DMS53 treated with DMSO at 0.1 percent for 48 hours (cell line): Measurements from ENCODE around the gene FAM76B.

Experiments
- DNase-seq: peaks from one replicate; lab custom pipeline; 2025; ENCODE audit not compliant: unreplicated experiment; lab: John Stamatoyannopoulos, UW

The FAM76B gene

DNA sequence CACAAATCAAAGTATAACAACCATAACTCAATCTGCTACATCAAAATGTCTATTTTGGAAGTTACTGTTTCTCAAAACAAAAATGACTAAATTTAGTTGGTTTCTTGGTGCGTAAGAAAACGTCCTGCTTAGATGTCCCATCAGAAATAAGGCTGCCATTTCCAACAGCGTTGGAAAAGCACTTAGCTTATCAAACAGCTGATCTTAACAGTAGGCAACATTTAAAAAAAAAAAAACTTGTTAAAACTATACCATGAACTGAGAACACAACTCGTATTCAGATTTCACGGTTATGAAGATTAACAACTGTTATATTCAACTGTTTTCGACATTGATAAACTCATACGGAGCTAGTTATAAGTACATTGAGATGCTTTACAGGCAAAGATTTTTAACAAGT lies 3.1 kb upstream of the FAM76B start:
- no peak for DNase-seq

DNA sequence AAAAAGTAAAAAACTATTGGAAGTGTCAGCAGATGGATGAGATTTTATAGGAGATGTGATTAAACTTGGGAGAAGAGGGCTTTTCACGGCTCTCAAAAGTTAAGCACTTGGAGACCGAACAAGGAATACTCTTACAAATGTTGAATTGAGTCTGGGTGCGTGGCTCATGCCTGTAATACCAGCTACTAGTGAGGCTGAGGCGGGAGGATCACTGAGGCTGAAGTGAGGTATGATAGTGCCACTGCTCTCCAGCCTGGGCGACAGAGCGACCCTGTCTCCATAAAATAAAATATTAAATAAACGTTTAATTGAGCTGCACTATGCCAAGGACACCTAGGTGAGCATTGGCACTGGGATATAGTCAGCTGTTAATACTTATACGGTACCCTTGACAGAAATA lies 2.6 kb upstream of the FAM76B start:
- DNase-seq: no peak

DNA sequence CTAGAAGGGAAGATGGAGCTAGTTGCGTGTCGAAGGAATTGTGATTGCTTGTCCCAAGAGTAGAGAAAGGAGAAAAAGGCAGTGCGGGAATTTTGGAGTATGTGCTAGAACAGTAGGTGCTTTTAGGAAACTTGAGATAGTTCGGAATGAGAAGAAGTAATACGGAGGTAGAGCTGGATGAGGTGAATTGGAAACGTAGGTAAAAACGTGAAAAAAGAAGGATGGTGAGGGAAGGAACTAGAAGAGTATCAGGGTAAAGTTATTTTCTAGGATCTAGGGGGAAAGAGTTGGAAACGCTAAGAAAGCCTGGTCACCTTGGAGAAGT lies 2.1 kb upstream of the FAM76B start:
- no peak for DNase-seq

DNA sequence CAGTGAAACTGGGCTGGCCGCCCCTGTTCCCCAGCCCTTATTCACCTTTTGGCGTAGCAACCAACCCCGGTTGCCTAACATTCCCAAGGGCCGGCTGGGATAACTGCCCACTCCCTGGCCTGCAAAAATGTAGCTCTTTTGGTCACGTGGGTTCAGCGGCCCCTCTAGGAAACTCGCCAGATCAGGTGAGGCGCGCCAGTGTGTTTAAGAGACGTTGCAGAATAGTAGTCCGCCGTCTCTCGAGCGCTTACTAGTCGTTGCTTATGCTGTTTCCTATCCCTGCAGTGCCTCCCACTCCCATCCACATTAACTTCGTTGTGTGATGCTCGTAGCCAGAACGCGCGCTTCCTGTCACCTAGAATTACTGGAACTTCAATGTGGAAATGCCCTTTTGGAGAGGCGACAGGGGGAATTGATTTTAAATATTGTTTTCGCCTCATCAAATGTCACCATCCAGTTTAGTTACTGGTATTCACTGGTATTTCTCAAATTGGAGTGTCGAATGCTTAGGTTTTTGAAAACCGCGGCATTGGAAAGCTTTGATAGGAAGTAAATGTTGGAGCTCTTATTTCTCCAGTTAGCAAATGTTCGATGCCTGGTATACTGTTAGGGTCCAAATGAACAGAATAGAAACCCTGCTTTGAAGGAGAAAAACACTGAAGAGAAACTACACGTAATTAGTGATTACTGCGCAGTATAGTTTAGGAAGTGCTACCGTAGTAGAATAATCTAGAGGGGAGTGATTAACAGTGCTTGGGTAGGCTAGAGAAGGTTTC lies 1.5 kb upstream of the FAM76B start:
- peak; percentile 59 for DNase-seq

DNA sequence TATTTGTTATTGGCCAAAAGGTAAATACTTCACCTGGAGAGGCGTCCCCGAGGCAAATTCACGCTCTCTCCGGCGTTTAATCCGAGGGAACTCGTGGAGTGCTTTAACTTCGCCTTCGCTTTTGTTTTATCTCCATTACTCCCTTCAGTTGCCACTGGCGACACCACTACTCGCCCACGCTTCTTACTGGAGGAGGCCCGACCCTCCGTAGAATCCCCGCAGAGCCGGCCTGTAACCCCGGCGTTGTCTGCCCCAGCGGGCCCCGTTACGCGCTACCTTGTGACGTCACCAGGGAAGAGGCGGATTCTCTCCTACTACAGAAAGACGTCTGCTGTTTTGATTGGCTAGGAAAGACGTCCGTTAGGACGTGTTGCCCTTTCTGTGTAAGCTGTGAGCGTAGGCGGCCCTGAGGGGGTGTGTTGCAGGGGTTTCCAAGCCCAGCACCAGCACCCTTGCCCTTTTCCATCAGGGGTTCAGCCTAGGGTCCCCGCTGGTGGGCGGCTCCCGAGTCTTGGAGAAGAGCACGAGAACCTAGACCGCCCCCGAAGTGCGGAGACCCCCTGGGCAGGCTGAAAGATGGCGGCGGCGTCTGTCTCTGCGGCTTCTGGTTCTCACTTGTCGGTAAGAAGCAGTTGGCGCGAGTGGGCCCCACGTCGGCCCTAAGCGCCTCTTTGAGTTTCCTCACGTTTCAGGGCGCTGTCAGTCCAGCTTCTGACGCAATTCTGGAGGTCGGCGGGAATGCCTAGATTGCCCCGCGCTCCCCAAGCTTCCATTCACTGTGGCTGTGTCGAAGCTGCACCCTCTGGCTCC lies 746 bp upstream of the FAM76B start, which contains the start of gene CEP57:
CEP57 (plus strand) TSS at position 376 of the 810 bp plus-strand sequence; CDS start at position 577, 201 bp downstream.
- peak; percentile 97 for DNase-seq

DNA sequence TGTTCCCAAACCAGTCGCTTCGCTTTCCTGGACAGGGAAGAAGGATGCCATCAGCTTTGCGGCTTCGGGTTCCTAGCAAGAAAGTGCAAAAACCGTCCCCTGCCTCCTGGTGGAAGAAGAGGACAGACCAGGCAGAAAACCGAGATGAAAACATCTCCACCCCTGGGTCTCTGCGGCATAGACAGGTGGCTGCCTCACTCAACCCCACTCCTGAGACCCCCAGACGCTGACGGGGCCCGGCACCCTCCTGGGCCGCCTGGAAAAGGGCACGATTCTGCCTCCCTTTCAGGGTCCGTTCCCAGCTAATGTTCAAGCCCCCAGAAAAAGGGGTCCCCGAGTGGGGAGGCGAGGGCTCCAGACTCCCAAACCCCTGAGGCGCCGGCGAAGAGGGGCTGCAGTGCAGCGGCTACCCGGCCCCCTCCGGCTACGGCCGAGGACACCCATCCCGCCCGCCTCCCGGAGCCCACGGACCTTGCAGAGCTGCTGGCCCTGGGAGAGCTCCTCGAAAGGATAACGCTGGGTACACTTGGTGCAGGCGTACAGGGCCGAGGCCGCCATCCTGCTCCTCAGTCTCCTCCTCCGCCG lies 569 bp downstream of the FAM76B start:
- peak; percentile 5 for DNase-seq

DNA sequence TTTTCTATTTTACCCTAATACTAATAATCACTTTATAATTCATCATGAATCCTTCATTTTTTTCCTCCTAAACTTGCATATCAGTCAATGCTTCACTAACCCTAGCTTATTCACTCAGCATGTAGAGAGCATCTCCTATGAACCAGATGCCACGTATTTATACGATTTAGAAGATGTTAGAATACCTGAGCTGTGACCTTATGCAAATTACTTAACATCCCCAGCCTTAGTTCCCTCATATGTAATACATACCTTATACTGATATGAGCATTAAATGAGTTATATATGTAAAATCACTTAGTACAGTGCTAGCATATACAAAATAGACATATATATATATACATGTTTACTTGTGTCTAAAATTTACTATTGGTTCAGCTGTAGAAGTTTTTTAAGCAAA lies 9.0 kb downstream of the FAM76B start:
- no peak for DNase-seq

DNA sequence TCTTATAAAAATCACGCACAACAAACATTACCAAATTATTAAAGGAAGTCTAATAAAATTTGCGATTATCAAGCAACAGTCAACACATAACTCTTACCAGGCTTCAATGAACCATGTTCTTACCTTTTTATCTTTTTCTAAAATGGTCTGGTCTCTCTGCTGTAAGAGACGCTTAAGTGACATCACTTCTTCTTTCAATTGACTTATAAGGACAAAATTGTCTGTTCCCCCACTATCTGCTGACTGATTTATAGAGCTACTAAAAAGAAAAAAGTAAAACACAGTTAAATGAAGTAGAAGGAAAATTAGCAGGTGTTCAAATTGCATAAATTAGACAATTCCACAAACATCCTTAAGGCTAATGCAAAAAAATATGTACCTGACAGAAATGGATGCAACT lies 10.9 kb downstream of the FAM76B start:
- DNase-seq: no peak

DNA sequence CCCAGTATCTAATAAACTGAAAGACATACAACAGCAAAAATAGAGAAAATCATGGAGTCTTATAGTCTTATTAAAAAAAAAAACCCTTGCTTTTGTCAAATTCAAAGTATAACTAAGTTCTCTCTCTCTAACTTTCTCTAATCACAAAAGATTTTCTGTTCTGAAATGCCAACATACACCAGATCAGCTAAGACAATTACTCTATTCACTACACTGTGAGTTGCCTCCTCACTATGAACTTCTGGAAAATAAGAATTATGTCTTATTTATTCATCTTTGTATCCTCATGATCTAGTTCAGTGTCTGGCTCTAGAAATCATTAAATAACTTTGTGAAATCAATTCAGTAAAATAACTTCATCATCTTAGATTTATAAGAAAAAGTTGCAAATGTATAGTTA lies 12.7 kb downstream of the FAM76B start:
- no peak for DNase-seq

DNA sequence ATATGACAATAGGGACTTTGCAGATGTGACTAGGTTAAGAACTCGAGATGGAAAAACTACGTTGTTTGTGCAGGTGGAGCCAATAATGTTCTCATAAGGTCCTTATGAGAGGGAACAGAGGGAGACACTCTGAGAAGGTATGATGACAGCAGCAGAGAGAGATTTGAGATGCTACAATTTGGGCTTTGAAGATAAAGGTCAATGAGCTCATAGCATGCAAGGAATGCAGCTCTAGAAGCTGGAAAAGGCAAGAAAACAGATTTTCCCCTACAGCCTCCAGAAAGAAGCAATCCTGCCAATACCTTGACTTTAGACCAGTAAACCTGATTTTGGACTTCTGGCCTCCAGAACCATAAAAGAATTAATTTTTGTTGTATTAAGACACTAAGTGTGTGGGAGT lies 21.1 kb downstream of the FAM76B start:
- no peak for DNase-seq

DNA sequence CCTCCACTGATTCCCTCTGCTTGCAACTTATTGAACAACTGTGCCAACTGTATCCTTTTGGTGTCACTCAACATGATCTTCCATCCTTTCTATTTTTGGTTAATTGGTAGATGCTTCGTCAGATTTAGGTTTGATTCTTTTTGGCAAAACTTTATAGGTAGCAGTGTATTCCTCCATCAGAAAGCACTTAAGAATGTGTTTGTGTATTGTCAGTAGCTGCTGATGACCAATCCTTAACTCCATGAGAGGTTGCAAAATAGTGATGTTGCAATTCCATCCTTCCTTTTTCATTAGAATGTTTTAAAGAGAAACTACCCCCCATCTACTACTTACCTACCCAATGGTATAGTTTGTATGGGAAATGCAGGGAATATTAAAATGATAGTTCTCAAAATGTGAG lies 22.1 kb downstream of the FAM76B start:
- DNase-seq: no peak

DNA sequence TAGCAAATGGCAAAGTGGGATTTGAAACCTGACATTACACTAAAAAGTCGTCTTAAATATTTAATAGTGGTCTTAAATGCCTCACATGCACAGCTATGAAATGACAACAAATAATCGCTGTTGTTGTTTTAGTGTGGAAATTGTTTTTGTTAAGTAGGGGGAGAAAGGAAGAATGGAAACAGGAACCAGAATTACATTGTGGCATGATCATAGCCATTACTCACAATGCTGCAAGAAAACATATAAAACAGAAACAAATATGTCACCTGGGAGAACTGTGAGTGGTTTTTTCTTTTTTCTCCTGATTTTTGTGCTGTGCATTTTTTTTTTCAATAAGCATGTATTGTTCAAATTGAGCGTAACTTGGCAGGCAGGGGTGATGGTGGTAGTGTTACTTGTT lies 22.9 kb downstream of the FAM76B start:
- DNase-seq: no peak

DNA sequence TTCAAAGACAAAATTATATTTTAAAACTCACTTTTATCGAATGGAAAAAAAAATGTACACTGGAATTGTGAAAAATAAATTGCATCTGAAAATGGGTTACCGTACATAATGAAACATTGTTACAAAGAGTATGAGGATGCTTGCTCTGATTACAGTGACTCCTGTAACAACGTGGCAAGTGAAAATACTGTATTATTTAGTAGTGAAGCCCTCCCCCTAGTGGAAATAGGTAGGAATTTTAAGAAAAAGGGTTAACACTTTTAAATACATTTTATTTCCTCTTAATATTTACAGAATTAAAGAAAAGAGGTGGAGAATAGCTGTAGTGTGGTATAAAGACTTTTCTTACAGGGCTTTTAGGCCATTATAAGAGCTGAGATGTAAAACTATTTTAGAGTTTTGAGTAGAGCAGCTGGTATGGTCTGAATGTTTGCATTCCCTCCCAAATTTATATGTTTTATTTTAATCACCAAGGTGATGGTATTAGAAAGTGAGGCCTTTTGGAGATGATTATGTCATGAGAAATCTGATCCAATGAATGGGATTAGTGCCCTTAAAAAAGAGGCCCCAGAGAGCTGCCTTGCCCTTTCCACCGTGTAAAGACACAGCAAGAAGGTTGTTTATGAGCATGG lies 25.2 kb downstream of the FAM76B start:
- DNase-seq: peak; percentile 77

DNA sequence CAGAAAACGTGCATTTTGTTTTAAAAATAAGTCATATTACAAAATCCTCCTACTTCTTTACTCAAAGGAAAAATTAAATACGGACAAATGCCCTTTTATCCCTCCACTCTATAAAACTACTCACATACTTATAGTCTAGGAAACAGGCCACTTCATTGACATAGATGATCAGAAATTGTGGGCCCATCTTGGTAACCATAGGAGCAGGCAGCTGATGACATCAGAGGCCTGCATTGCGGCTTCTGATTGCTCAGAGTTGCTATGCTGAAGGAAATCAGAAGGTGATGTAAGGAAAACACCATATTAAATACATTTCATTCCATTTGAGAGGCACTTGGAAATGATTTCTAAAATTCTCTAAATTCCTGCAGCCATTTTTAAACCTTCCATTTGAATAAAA lies 27.0 kb downstream of the FAM76B start:
- no peak for DNase-seq

DNA sequence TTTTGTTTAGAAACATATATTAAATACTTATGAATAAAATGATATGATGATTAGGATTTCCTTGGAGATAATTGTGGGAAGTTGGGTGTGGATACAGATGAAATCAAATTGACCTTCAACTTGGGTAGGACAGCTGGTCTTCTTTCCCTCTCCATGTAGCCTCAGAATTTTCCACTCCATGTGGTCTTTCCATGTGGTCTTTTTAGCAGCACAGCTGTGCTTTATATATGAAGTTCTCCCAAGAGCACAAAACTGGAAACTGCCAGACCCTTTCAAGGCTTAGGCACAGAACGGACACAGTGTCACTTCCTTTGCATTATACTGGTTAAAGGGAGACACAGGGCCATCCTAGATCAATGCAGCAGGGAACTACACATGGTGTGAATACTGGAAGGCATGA lies 28.6 kb downstream of the FAM76B start:
- DNase-seq: no peak

DNA sequence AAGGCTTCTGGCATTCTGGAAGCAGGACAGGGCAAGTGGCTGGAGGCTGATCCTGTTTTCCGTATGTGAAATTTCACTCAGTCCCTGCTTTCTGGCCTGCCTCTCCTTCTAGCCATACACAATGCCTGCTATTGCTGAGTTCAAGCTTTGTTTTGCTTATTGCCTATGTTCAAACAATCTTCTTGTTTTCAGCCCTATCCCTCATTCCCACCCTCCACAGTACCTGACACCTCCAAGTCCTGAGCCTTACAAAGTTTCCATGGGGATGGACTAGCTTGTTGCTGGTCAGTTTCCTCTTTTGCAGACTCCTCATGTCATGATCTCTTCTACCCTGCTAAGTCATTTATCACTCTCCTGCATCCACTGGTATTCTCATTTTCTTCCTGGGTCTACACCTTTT lies 38.1 kb downstream of the FAM76B start:
- no peak for DNase-seq

DNA sequence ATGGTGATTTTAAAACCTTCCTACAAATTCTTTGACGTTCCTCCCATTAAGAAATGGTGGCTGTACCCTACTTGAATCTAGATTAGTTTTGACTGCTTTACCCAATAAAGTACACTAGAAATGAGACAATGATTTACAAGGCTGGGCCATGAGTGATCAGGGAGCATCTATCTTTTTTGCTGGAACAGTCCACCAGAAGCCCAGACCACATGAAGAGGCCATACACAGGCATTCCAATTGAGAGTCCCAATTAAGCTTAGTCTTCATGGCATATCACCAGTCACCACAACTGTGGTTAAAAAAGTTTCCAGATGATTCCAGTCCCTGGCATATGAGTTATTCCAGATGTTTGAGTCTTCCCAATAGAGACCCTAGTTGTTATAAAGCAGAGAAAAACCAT lies 39.5 kb downstream of the FAM76B start:
- DNase-seq: no peak

DNA sequence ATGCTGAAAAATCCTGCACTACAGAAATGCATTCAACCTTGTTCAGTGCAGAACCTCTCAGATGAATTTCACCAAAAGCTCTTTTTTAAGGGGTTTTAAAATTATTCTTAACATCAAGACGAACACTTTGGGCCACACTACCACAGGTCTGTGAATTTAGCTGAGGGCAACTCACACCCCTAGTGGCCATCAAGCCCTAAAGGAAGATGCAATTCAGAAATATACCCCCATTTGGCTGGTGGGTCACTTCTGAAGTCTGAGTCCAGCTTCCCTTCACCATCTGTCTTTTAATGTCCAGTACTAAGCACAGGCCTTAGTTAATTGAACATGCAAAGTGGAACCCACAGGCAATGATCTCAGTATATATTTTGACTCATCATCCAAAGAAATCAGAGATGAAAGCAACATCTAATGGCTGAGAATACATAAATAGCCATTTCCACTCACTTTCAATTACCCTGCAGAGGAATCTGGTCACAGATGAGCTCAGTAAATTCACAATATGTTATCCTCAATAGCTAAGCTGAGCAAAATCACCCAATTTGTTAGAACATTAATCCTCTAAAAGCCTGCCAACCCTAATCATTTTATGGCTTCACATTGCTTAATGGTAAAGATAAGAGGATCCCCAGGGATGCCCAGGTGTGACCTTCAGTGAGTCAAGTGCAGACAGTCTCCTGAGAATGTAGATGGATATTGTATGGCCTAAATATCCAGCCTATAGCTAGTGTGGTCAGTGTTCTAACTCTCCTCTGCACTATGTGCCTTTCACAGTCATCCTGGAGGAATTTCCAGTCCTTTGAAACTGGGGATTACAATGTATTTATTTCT lies 50.3 kb downstream of the FAM76B start:
- DNase-seq: no peak

DNA sequence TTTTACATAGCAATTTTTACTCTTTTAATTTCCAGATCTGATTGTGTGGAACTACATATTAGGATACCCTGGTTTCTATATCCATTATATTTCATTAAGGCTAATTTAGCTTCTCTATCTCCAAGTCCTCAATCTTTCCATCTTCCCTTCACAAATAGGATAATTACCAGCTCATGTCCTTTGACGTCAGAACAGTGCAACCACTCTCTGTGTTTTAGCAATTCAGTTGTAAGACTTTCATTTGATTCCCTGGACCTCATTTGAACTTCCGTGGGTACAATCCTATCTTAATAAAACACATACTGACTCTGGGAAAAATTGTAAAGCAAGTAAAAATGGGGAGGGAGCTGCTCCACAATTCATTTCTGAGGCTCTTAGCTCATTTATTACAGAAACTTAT lies 52.8 kb downstream of the FAM76B start:
- no peak for DNase-seq

DNA sequence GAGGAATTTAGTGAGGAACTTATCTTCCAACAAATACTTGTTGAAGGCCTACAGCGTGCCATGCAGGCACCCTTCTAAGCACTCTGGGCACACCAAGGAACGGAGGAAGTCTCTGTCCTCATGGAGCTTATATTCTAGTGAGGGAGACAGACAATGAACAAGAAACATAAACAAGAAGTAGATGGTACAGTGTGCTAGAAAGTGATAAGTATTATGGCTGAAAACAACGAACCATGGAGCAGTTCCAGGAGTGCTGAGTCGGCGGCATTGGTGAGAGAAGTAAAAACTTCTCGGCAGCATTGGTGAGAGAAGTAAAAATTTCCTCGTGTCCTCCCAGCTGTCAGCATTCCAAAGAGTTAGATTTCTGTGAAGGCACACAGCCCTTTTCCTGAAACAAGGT lies 53.2 kb downstream of the FAM76B start:
- DNase-seq: no peak

DNA sequence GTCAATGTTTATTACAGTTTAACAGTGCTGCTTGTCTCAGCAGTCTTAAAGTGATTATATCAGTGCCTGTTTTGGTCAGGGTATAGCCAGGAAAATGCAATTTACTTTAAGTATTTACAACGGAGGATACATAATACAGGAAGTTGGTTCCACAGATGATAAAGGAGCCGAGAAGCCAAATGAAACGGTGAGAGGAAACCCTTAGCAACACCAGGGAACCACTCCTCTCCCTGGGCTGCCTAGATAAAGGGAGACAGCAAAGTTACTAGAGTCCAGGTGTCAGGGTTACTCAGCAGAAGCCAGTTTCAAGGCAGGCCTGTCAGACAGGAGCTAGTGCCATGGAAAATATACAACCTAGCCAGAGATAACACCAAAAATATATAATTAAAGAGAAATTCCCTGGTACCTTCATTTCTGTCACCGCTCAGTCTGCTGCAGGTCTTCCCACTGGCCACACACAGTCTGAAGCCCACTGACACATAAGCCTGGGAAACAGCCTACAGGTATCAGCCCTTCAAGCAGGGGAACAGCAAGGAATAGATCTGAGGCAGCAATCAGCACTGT lies 55.5 kb downstream of the FAM76B start:
- no peak for DNase-seq
